GM19035 (cell line): Measurements from ENCODE around the gene CCL28.
A peak's percentile ranks its signal among the peaks of the same experiment; 100 is the strongest.
"Not testable (repeated sequence)": the region's sequence is repeated elsewhere in the genome, so short reads cannot be mapped to it uniquely, and the experiment has no call there.

Source experiments
- ATAC-seq: cut with Tn5 transposase; IDR thresholded peaks from one replicate; pipeline ENCODE4 v1.9.1; 2021; ENCODE audit not compliant: unreplicated experiment

CCL28 gene

GRCh38 chr5:43411495-43411894 is 696 bp downstream of the CCL28 start:
- ATAC-seq = no peak

GRCh38 chr5:43410414-43410813 is 1.8 kb downstream of the CCL28 start:
- ATAC-seq = no peak

GRCh38 chr5:43409809-43410271 is 2.4 kb downstream of the CCL28 start:
- ATAC-seq = no peak

GRCh38 chr5:43402524-43403066 is 9.6 kb downstream of the CCL28 start:
- not testable (repeated sequence) for ATAC-seq

- ATAC-seq = no peak
These were observed 10.4 kb downstream of the CCL28 start for GRCh38 chr5:43401827-43402226.

GRCh38 chr5:43400082-43400481 is 12.1 kb downstream of the CCL28 start:
- no peak for ATAC-seq

GRCh38 chr5:43396762-43397304 is 15.4 kb downstream of the CCL28 start:
- peak; percentile 93 for ATAC-seq

GRCh38 chr5:43390471-43390870 is 21.7 kb downstream of the CCL28 start:
- ATAC-seq = no peak

GRCh38 chr5:43389679-43390329 is 22.4 kb downstream of the CCL28 start:
- ATAC-seq = peak; percentile 66

- peak; percentile 64 for ATAC-seq
These were observed 25.2 kb downstream of the CCL28 start for GRCh38 chr5:43386960-43387362.

- ATAC-seq = no peak
These were observed 35.6 kb downstream of the CCL28 start for GRCh38 chr5:43376496-43377140.

- ATAC-seq = no peak
These were observed 40.4 kb downstream of the CCL28 start for GRCh38 chr5:43371821-43372220.

GRCh38 chr5:43370352-43370751 is 41.8 kb downstream of the CCL28 start:
- no peak for ATAC-seq

- ATAC-seq = no peak
These were observed 42.5 kb downstream of the CCL28 start for GRCh38 chr5:43369651-43370050.

GRCh38 chr5:43367909-43368669 is 44.1 kb downstream of the CCL28 start:
- no peak for ATAC-seq

- no peak for ATAC-seq
These were observed 44.7 kb downstream of the CCL28 start for GRCh38 chr5:43367453-43367852.

- ATAC-seq = not testable (repeated sequence)
These were observed 45.4 kb downstream of the CCL28 start for GRCh38 chr5:43366680-43367246.

GRCh38 chr5:43365155-43365554 is 47.0 kb downstream of the CCL28 start:
- ATAC-seq = not testable (repeated sequence)

- ATAC-seq = no peak
These were observed 48.6 kb downstream of the CCL28 start for GRCh38 chr5:43363445-43364152.

GRCh38 chr5:43362725-43363435 is 49.3 kb downstream of the CCL28 start:
- no peak for ATAC-seq
